ENCODE data around the gene ZNF557.

ZNF557 gene

DNA sequence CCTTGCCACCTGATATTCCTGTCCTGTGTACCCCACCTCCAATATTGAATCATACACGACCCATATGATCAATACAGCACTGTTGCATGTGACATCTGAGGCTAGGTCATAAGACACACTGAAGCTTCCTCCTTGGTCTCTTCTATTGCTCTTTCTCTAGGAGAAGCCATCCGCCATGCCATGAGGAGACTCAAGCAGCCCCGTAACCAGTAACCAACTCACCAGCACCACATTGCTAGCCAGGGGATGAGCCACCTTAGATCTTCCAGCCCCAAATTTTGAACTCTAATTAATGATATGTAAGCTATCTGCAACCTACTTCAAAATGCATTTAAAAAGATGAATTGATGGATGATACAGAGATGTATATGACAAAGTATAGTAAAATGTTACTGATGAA lies 28.6 kb downstream of the ZNF557 start:
- TF ChIP-seq, protein P1, sequence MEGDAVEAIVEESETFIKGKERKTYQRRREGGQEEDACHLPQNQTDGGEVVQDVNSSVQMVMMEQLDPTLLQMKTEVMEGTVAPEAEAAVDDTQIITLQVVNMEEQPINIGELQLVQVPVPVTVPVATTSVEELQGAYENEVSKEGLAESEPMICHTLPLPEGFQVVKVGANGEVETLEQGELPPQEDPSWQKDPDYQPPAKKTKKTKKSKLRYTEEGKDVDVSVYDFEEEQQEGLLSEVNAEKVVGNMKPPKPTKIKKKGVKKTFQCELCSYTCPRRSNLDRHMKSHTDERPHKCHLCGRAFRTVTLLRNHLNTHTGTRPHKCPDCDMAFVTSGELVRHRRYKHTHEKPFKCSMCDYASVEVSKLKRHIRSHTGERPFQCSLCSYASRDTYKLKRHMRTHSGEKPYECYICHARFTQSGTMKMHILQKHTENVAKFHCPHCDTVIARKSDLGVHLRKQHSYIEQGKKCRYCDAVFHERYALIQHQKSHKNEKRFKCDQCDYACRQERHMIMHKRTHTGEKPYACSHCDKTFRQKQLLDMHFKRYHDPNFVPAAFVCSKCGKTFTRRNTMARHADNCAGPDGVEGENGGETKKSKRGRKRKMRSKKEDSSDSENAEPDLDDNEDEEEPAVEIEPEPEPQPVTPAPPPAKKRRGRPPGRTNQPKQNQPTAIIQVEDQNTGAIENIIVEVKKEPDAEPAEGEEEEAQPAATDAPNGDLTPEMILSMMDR (conservative IDR thresholded peaks at IDR 0.05; ENCODE audit: low read depth) = no peak
- CTCF ChIA-PET = interaction anchor here (0.7 kb wide), 1 partner anchor 156 kb away, joined by 3 read pairs; no protein-coding TSS in a partner anchor
- no peak overlapping the region for H3K27ac ChIP-seq
- POLR2A ChIA-PET (ENCODE audit: low non-redundant PET) = no interaction called here
- no peak for DNase-seq (ENCODE audit: low spot score)

DNA sequence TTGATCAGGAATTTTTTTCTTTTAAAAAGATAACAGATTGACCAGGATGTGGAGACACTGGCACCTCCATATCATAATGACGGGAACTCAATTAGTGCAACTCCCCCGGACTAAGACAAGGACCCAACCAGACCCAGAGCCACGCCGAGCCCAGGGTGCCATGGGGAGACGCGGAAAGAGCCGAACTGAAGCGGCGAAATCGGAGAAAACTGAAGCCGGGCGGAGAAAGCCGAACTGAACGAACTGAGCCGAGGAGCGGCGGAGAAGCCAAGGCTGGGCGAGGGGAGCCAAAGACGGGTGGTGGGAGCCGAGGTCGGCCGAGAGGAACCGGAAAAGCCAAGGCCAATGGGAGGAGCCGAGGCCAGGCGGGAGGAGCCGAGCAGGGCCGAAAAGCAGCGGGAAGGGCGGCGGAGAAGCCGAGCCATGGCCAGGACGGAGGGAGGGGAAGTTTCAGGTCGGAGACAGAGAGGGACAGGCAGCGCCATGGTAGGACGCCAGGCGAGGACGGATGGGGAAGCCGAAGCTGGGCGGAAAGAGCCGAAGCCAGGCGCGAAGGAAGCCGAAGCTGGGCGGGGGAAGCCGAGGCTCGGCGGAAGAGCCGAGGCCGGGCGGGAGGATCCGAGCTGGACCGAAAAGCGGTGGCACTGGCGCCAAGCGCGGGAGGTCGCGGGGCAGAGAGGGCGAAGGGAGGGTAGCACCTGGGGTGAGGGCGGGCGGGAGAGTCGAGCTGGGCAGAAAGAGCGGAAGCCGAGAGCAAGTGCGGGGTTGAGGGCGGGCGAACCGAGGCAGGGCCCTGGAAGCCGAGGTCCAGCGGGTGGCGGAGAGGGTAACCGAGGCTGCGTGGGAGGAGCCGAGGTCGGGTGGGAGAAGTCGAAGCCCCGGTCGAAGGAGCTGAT lies 29.4 kb downstream of the ZNF557 start:
- DNase-seq (ENCODE audit: low spot score) = peak; percentile 90
- H3K27ac ChIP-seq = peak overlapping the region; percentile 95
- TF ChIP-seq, protein P1 (conservative IDR thresholded peaks at IDR 0.05; ENCODE audit: low read depth) = no peak
- POLR2A ChIA-PET (ENCODE audit: low non-redundant PET) = interaction anchor here (0.6 to 1.3 kb wide), 5 partner anchors 29 to 300 kb away, joined by 3 to 6 read pairs (median 3); partner anchors contain the start of gene ZNF557
- CTCF ChIA-PET = interaction anchor here (1.1 kb wide), 1 partner anchor 242 kb away, joined by 3 read pairs; no protein-coding TSS in a partner anchor

DNA sequence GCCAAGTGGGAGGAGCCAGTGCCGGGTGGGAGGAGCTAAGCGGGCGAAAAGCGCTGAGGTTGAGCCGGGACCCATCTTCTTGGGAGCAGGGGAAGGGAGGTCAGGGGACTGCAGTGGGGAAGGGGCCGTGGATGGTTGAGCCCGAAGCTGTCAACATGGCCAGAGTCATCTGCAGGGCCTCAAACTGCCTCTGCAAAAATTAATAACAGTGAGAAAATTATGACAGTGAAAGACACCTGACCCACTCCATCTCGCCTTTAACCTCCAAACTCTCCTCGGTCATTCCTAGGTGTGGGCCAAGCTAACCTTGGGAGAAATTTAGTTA lies 30.1 kb downstream of the ZNF557 start:
- CTCF ChIA-PET = interaction anchor here (1.1 kb wide), 1 partner anchor 241 kb away, joined by 3 read pairs; no protein-coding TSS in a partner anchor
- TF ChIP-seq, protein P1 (conservative IDR thresholded peaks at IDR 0.05; ENCODE audit: low read depth) = no peak
- POLR2A ChIA-PET (ENCODE audit: low non-redundant PET) = interaction anchor here (0.6 to 1.3 kb wide), 3 partner anchors 30 to 299 kb away, joined by 3 to 6 read pairs (median 3); partner anchors contain the start of gene ZNF557
- DNase-seq (ENCODE audit: low spot score) = no peak
- H3K27ac ChIP-seq = peak overlapping the region; percentile 95

DNA sequence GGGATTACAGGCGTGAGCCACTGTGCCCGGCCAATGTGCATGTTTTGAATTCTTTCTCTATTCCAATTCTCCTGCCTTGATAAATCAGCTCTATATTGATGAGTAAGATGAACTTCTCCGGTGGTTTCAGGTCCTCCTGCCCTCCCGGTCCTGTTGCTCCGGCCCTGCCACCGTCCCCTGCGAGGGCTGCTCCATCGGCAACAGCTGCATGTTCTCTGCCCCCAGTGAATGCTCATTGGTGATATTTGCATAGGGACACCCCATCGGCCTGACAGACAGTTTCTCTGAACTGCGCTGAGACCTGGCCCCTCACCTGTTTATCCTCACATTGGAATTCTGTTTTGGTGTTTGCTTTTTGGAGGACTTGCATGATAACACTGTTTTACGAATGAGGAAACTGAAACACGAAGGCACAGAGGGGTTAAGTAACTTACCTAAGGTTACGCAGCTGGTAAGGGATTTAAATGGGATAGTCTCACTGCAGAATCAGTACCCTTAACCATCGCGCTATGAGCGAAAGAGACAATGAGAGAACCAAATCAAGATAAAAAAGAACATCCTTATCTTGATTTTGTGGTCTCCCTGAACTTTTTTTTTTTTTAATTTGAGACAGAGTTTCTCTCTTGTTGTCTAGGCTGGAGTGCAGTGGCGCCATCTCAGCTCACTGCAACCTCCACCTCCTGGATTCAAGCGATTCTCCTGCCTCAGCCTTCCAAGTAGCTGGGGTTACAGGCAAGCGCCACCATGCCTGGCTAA lies 32.2 kb downstream of the ZNF557 start:
- TF ChIP-seq, protein P1 (conservative IDR thresholded peaks at IDR 0.05; ENCODE audit: low read depth) = no peak
- DNase-seq (ENCODE audit: low spot score) = no peak
- ChIA-PET POLR2A (ENCODE audit: low non-redundant PET) (no interaction called here), CTCF (interaction anchor here (0.5 to 1.7 kb wide), 7 partner anchors 18 to 253 kb away, joined by 3 to 24 read pairs (median 4); no protein-coding TSS in a partner anchor)
- no peak overlapping the region for H3K27ac ChIP-seq

DNA sequence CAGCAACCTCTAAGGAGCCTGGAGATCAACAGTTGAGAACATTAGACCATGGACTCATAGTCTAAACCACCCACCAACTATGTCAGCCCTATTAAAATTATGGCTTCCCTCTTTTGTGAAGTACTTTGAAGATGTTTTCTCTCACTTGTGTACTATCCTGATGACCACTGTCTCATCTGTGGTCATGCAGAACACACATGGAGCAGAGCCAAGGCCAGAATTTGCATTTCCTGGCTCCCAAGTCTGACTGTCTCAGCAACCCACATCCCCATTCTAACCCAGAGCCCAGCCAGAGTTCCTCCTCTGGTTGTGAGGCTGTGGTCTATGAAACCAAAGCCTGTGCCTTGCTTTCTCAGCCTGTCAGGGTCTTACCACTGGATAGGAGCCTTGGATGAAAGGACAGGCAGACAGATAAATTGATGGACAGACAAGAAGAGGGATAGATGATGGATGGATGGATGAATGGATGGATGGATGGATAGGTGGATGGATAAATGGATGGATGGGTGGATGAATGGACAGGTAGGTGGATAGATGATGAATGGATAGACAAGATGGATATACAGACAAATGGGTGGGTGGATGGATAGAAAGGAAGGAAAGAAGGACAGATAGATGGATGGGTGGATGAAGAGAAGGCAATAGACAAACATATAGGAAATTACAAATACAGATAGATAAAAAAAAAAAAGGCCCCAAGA lies 35.4 kb downstream of the ZNF557 start:
- CTCF ChIA-PET = interaction anchor here (0.6 kb wide), 1 partner anchor 264 kb away, joined by 4 read pairs; no protein-coding TSS in a partner anchor
- no peak for DNase-seq (ENCODE audit: low spot score)
- POLR2A ChIA-PET (ENCODE audit: low non-redundant PET) = no interaction called here
- H3K27ac ChIP-seq = no peak overlapping the region
- TF ChIP-seq, protein P1 (conservative IDR thresholded peaks at IDR 0.05; ENCODE audit: low read depth) = no peak

Data from RWPE1 (cell line).